Tibial artery (tissue), 4 donors: Measurements from ENCODE around the gene PIGH.
"Not testable (repeated sequence)": the region's sequence is repeated elsewhere in the genome, so short reads cannot be mapped to it uniquely, and the experiment has no call there.

ENCODE experiments used
- DNase-seq, 2 donors: peaks; one replicate each; pipeline ENCODE4 v3.0.0-alpha.2; 2019
- H3K27ac ChIP-seq, 2 donors: fragments of 200-600 bp; sonication (generic) in 1 of 2; 1 replicate in 1 of 2; 2 replicates in 1 of 2; pipeline ENCODE4 v1.5.1; 2018 to 2019; ENCODE audit warnings: mild to moderate bottlenecking in 1 of 2
- H3K27me3 ChIP-seq, 2 donors: fragments of 200-600 bp; sonication (generic) in 1 of 2; one replicate each; pipeline versions ENCODE4 v1.5.1 to v1.6.0; 2016 to 2019
- H3K36me3 ChIP-seq, 3 donors: fragments of 200-600 bp; sonication (generic) in 2 of 3; one replicate each; pipeline ENCODE4 v1.5.1; 2016 to 2019; ENCODE audit warnings: mild to moderate bottlenecking in 2 of 3
- H3K4me1 ChIP-seq, 4 donors: fragments of 200-600 bp; sonication (generic) in 2 of 4; 1 replicate in 3 of 4; 2 replicates in 1 of 4; pipeline ENCODE4 v1.5.1; 2016 to 2019
- H3K4me3 ChIP-seq, 2 donors: fragments of 200-600 bp; sonication (generic) in 1 of 2; 1 replicate in 1 of 2; 2 replicates in 1 of 2; pipeline ENCODE4 v1.5.1; 2018 to 2019; ENCODE audit warnings: mild to moderate bottlenecking in 2 of 2
- H3K9me3 ChIP-seq, 3 donors: fragments of 200-600 bp; sonication (generic) in 1 of 3; one replicate each; pipeline ENCODE4 v1.5.1; 2016 to 2019
- intact Hi-C: fragments of 100-400 bp; cut with DNase I; formaldehyde crosslinking; loops from one replicate; pipeline ENCODE4 v1.15.0; 2023; ENCODE audit warnings: low total_unique reads
- TF ChIP-seq, protein P1 (sequence below), 2 experiments: fragments of 200-600 bp in 1 of 2; fragments of 450-650 bp in 1 of 2; IDR thresholded peaks; one replicate each; pipeline ENCODE4 v1.5.1; 2017 to 2019; ENCODE audit warnings: antibody characterized with exemption in 2 of 2, mild to moderate bottlenecking in 1 of 2, moderate library complexity in 1 of 2

Gene PIGH

DNA sequence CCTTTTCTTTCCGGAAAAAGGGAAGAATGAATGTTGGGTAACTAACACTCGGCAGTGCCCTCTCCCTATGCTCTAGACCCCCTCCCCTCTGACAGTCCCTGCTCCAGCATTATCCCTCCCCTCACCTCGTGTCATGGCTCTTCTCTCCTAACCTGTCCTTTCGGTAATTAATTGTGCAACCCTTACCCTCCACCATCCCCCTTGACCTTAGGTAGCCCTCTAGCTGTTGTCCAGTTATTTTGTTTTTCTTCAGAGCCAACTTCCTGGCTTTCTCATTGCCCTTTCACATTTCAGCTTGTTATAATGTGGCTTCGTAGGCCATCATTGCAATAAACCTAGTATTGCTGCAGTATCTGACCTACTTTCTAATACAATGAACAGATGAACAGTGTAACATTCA lies 30.9 kb upstream of the PIGH start:
- intact Hi-C loops = no loop called here
- DNase-seq = no peak
- H3K9me3 ChIP-seq = no peaks in the 10 kb centered on the region
- TF ChIP-seq, protein P1, sequence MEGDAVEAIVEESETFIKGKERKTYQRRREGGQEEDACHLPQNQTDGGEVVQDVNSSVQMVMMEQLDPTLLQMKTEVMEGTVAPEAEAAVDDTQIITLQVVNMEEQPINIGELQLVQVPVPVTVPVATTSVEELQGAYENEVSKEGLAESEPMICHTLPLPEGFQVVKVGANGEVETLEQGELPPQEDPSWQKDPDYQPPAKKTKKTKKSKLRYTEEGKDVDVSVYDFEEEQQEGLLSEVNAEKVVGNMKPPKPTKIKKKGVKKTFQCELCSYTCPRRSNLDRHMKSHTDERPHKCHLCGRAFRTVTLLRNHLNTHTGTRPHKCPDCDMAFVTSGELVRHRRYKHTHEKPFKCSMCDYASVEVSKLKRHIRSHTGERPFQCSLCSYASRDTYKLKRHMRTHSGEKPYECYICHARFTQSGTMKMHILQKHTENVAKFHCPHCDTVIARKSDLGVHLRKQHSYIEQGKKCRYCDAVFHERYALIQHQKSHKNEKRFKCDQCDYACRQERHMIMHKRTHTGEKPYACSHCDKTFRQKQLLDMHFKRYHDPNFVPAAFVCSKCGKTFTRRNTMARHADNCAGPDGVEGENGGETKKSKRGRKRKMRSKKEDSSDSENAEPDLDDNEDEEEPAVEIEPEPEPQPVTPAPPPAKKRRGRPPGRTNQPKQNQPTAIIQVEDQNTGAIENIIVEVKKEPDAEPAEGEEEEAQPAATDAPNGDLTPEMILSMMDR (IDR thresholded peaks at IDR 0.05) = no peak
- no peaks in the 10 kb centered on the region for H3K4me1 ChIP-seq
- no peak overlapping the region for H3K4me3 ChIP-seq
- no peaks in the 10 kb centered on the region for H3K27me3 ChIP-seq
- H3K36me3 ChIP-seq = peaks cover 0 to 5% (median 0%) of the 10 kb centered on the region in 3 donors
- H3K27ac ChIP-seq = no peak overlapping the region

DNA sequence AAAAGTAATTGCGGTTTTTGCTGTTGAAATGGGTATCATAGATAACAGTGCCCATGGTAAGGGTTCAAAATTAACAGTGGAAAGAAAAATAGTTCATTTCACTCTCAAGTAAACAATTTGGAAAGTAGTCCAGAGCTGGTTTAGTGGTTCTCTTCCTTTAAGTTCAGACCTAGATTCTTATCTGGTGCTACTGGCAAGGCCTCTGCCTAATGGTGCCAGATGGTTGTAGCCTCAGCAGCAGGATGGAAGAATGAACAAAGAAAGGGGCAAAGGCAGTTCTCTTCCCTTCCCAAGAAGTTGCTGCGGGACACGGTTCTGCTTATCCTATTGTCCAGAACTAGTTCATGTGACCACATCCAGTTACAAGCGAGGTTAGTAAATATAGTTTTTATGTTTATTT lies 30.1 kb upstream of the PIGH start:
- TF ChIP-seq, protein P1 (IDR thresholded peaks at IDR 0.05) = no peak
- Histone ChIP-seq H3K36me3 (peaks cover 0 to 5% (median 0%) of the 10 kb centered on the region in 3 donors), H3K27ac (no peak overlapping the region), H3K4me3 (no peak overlapping the region), H3K4me1 (no peaks in the 10 kb centered on the region), H3K9me3 (no peaks in the 10 kb centered on the region), H3K27me3 (no peaks in the 10 kb centered on the region)
- intact Hi-C loops = no loop called here
- DNase-seq = no peak

DNA sequence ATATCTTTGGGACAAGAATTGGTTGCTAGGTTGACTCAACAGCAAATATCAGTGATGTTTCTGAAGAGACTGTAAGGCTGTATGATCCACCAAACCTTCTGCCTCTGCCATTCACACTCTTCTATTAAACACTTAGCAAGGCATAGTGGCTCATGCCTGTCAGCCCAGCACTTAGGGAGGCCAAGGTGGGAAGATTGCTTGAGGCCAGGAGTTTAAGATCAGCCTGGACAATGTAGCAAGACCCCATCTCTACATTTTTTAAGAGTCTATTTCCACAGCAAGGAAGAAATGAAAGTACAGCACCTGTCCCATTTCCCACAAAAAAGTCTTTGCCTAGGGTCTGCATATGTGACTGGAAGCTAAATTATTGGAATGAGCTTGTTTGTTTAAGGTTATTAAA lies 27.5 kb upstream of the PIGH start:
- Histone ChIP-seq H3K27ac (no peak overlapping the region), H3K27me3 (no peaks in the 10 kb centered on the region), H3K9me3 (no peaks in the 10 kb centered on the region), H3K4me1 (peaks cover 0 to 12% (median 5%) of the 10 kb centered on the region in 4 donors), H3K36me3 (no peaks in the 10 kb centered on the region), H3K4me3 (no peak overlapping the region)
- intact Hi-C loops = no loop called here
- DNase-seq = no peak
- TF ChIP-seq, protein P1 (IDR thresholded peaks at IDR 0.05) = no peak

DNA sequence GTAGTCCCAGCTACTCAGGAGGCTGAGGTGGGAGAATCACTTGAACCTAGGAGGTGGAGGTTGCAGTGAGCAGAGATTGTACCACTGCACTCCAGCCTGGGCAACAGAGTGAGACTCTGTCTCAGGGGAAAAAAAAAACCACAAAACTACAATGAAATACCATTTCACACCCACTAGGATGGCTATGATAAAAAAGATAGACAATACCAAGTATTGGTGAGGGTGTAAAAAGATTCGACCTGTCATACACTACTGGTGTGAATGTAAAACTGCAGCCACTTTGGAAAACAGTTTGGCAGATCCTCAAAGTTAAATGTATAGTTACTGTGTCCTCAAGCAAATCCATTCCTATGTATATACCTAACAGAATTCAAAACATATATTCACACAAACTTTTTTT lies 26.1 kb upstream of the PIGH start:
- H3K36me3 ChIP-seq, H3K27me3 ChIP-seq, H3K9me3 ChIP-seq, H3K27ac ChIP-seq, intact Hi-C loops, H3K4me3 ChIP-seq, DNase-seq: not testable (repeated sequence)
- H3K4me1 ChIP-seq = peaks cover 0 to 19% (median 7%) of the 10 kb centered on the region in 4 donors

DNA sequence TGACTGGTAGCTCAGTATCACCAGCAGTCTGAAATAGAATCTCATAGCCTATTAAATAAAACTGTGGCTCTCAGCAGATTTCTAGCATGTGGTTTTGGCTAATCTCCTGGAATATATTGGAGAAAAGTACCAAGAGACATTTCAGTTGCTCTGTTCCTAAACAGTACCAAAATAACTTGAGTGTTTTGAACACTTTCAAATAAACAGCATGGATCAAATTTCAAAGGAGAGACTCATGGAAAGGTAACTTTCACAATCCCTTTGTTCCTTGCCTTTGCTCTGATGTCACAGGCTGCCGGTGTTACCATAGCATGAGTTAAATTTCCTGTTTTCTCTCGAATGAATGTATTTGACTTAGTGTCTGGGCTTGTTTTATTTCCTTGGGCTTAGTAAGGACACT lies 23.0 kb upstream of the PIGH start:
- no peak for DNase-seq
- TF ChIP-seq, protein P1 (IDR thresholded peaks at IDR 0.05) = no peak
- Histone ChIP-seq H3K4me1 (peaks cover 0 to 29% (median 15%) of the 10 kb centered on the region in 4 donors), H3K36me3 (no peaks in the 10 kb centered on the region), H3K4me3 (no peak overlapping the region), H3K9me3 (no peaks in the 10 kb centered on the region), H3K27me3 (no peaks in the 10 kb centered on the region), H3K27ac (peak overlapping the region; percentile 58 to 69)
- intact Hi-C loops = no loop called here

DNA sequence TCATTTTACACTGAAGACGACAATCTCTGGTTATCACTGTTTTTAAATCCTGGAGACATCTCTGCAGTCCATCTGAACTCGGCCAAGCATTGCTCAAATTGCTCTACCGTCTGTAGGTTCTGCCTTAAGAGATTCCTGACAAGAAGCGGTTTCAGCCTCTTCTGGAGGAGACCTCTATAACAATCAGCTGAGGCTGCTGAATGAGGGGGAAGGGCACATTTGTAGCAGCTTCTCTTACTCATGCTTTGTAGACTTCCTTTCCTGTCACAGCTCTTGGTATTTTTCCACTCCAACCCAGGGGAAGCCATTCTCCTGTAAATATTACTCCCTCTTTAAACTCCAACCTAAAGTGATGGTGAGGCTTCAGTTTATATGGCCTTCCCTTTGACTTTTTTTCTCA lies 22.6 kb upstream of the PIGH start:
- Histone ChIP-seq H3K4me1 (peaks cover 0 to 29% (median 15%) of the 10 kb centered on the region in 4 donors), H3K36me3 (no peaks in the 10 kb centered on the region), H3K4me3 (no peak overlapping the region), H3K27ac (peak overlapping the region; percentile 58 to 69), H3K9me3 (no peaks in the 10 kb centered on the region), H3K27me3 (no peaks in the 10 kb centered on the region)
- intact Hi-C loops = no loop called here
- TF ChIP-seq, protein P1 (IDR thresholded peaks at IDR 0.05) = no peak
- peak; percentile 46 to 69 for DNase-seq
